GM12878 (cell line): Measurements from ENCODE around the gene SVEP1. TPM values are rescaled to one million over a fixed set of nuclear protein-coding genes. Genes with fewer than 3 reads are reported as not detected.

ENCODE experiments used
- ATAC-seq: fragments of 200-7000 bp; cut with Tn5 transposase; 3 replicates; pipeline ENCODE4 v1.9.1; 2020; ENCODE audit warnings: mild to moderate bottlenecking, moderate library complexity
- BruUV-seq: library from RNA; stranded (reverse); fragments of 400-500 nt; replicated peaks from 2 replicates; lab custom pipeline; 2021; lab: Mats Ljungman, UMichigan
- CTCF ChIA-PET: fragments of 300-600 bp; sonication (Branson Sonifier 250); formaldehyde crosslinking; extraction: SDS; loops from one replicate; lab custom pipeline; 2021; ENCODE audit warnings: inconsistent platforms; lab: Yijun Ruan, JAX
- POLR2A ChIA-PET: fragments of 350-600 bp; formaldehyde crosslinking; extraction: SDS; loops from one replicate; lab custom pipeline; 2021; ENCODE audit warnings: inconsistent platforms; lab: Charles Lee
- RAD21 ChIA-PET: fragments of 300-600 bp; sonication (Branson Sonifier 250); formaldehyde crosslinking; loops from one replicate; lab custom pipeline; 2023; ENCODE audit warnings: antibody characterized with exemption; ENCODE audit not compliant: unreplicated experiment; lab: Charles Lee
- SMC1A ChIA-PET: fragments of 300-600 bp; sonication (Branson Sonifier 250); formaldehyde crosslinking; loops from one replicate; lab custom pipeline; 2023; ENCODE audit not compliant: unreplicated experiment, uncharacterized antibody; lab: Charles Lee
- DNase-seq: peaks from one replicate; pipeline ENCODE4 v3.0.0-alpha.2; 2011; ENCODE audit warnings: low read depth, low spot score
- FAIRE-seq: peaks from 3 replicates; lab custom pipeline; 2011; peaks lifted over from hg19 to GRCh38; lab: Jason Lieb, UNC
- H2AFZ ChIP-seq: 2 replicates; pipeline ENCODE4 v1.6.0; 2011; ENCODE audit warnings: low read depth, low read length, control low read depth; ENCODE audit not compliant: control insufficient read depth
- H3K27ac ChIP-seq: 2 replicates; pipeline ENCODE4 v1.5.1; 2011; ENCODE audit warnings: control low read depth; ENCODE audit not compliant: control insufficient read depth, insufficient read depth
- H3K27me3 ChIP-seq, 2 experiments: replicated peaks in 1 of 2; 2 replicates each; pipeline versions ENCODE4 v1.6.0 to v1.6.1; 2011; ENCODE audit warnings: low read length in 1 of 2; ENCODE audit not compliant: control insufficient read depth in 2 of 2, insufficient read depth in 2 of 2
- H3K36me3 ChIP-seq, 2 experiments: 2 replicates each; pipeline ENCODE4 v1.5.1; 2011; ENCODE audit warnings: low read length in 1 of 2; ENCODE audit not compliant: control insufficient read depth in 2 of 2, insufficient read depth in 2 of 2
- H3K4me1 ChIP-seq: 2 replicates; pipeline ENCODE4 v1.6.1; 2011; ENCODE audit warnings: mild to moderate bottlenecking, low read length, moderate library complexity, mixed read lengths; ENCODE audit not compliant: control insufficient read depth, insufficient read depth
- H3K4me2 ChIP-seq: 2 replicates; pipeline ENCODE4 v1.6.0; 2011; ENCODE audit warnings: control low read depth; ENCODE audit not compliant: control insufficient read depth, insufficient read depth
- H3K4me3 ChIP-seq: fragments of 200-600 bp; sonication (generic); 2 replicates; pipeline ENCODE4 v1.5.1; 2016
- H3K79me2 ChIP-seq: 2 replicates; pipeline ENCODE4 v1.6.0; 2011; ENCODE audit warnings: low read length; ENCODE audit not compliant: control insufficient read depth, insufficient read depth
- H3K9ac ChIP-seq: 2 replicates; pipeline ENCODE4 v1.8.0; 2011; ENCODE audit warnings: low read length, control low read depth, mixed read lengths; ENCODE audit not compliant: control insufficient read depth, insufficient read depth
- H3K9me3 ChIP-seq: replicated peaks from 3 replicates; pipeline ENCODE4 v1.5.1; 2011; ENCODE audit warnings: mild to moderate bottlenecking, low read length; ENCODE audit not compliant: control insufficient read depth, insufficient read depth
- H4K20me1 ChIP-seq: 2 replicates; pipeline ENCODE4 v1.6.0; 2011; ENCODE audit not compliant: control insufficient read depth, insufficient read depth
- BMI1 ChIP-seq: fragments of 450-650 bp; IDR thresholded peaks from 2 replicates; pipeline ENCODE4 v1.6.1; 2016; ENCODE audit warnings: mild to moderate bottlenecking, moderate library complexity, borderline replicate concordance
- CBFB ChIP-seq: IDR thresholded peaks from 2 replicates; pipeline ENCODE4 v1.6.1; 2016; ENCODE audit warnings: antibody characterized with exemption, low read depth
- CHD2 ChIP-seq: IDR thresholded peaks from 2 replicates; pipeline ENCODE4 v1.6.1; 2011; ENCODE audit warnings: low read depth, low read length, improper control_type of control experiment, borderline replicate concordance
- EED ChIP-seq: sonication (generic); IDR thresholded peaks from 2 replicates; pipeline ENCODE4 v1.6.1; 2016; ENCODE audit warnings: antibody characterized with exemption, low read depth
- EGR1 ChIP-seq, 2 experiments: IDR thresholded peaks; 1 replicate in 1 of 2; 2 replicates in 1 of 2; pipeline ENCODE4 v1.6.1; 2011 to 2012; ENCODE audit warnings: low read depth in 2 of 2, low read length in 2 of 2, borderline replicate concordance in 1 of 2, mild to moderate bottlenecking in 1 of 2, moderate library complexity in 1 of 2
- MEF2A ChIP-seq: IDR thresholded peaks from 2 replicates; pipeline ENCODE4 v1.6.1; 2011; ENCODE audit warnings: low read depth, mild to moderate bottlenecking, low read length, moderate library complexity; ENCODE audit not compliant: insufficient read depth
- NFIC ChIP-seq: IDR thresholded peaks from 2 replicates; pipeline ENCODE4 v1.6.1; 2012; ENCODE audit warnings: low read depth, mild to moderate bottlenecking, inconsistent platforms, low read length, moderate library complexity
- RBBP5 ChIP-seq: fragments of 200-600 bp; sonication (generic); conservative IDR thresholded peaks from 2 replicates; pipeline ENCODE4 v1.6.1; 2016
- SMC3 ChIP-seq: IDR thresholded peaks from 2 replicates; pipeline ENCODE4 v1.6.1; 2011; ENCODE audit warnings: low read length, improper control_type of control experiment, borderline replicate concordance
- USF2 ChIP-seq: IDR thresholded peaks from 2 replicates; pipeline ENCODE4 v1.6.1; 2011; ENCODE audit warnings: low read depth, low read length, improper control_type of control experiment, borderline replicate concordance
- WGBS: methylation state at CpG from one replicate; pipeline ENCODE4 v1.1.6; 2016; ENCODE audit warnings: low lambda C conversion rate; ENCODE audit not compliant: insufficient replicate concordance, insufficient coverage; ENCODE audit errors: missing lambda C conversion rate; 5-methylcytosine and 5-hydroxymethylcytosine counted together
- in situ Hi-C: fragments of 300-500 bp; cut with MboI; formaldehyde crosslinking; loops from 9 replicates; pipeline ENCODE4 v1.14.3; 2018; ENCODE audit warnings: mixed read lengths
- intact Hi-C: fragments of 100-400 bp; cut with micrococcal nuclease; formaldehyde crosslinking; loops from one replicate; pipeline ENCODE4 v1.14.2; 2022; ENCODE audit not compliant: unreplicated experiment
- polyA plus RNA-seq, 11 experiments: library from polyadenylated mRNA; depleted of rRNA in 4 of 11; unstranded in 6 of 11; stranded (reverse) in 5 of 11; fragments of >200 nt; fragmentation: Nextera tagmentation in 4 of 11; fragmentation: Illumina TruSeq in 1 of 11; extraction: Ambion mirVana in 4 of 11; extraction: Trizol in 1 of 11; gene quantifications; 1 replicate in 1 of 11; 2 replicates in 10 of 11; pipeline versions ENCODE4 v1.2.1 to v1.2.3, GENCODE V29; 2011 to 2016; ENCODE audit warnings: inconsistent platforms in 2 of 11, missing spikeins in 2 of 11, low read depth in 1 of 11
- total RNA-seq, 4 experiments: library from RNA; depleted of rRNA in 3 of 4; stranded (reverse); fragments of >200 nt in 3 of 4; fragmentation: Illumina TruSeq in 1 of 4; extraction: Trizol in 1 of 4; gene quantifications; 2 replicates each; pipeline versions ENCODE4 v1.2.1 to v1.2.3, GENCODE V29; 2013 to 2021

The SVEP1 gene
- total and polyA plus RNA-seq, 10 of the 15 experiments (the other 5 are each of a cell fraction or from before 2014, with no cell fraction given): under 0.01 to 0.05 (median 0.01) TPM; not detected in 5

- Histone ChIP-seq H3K79me2 (no peaks in the 10 kb centered on the region), H3K27ac (no peak overlapping the region), H4K20me1 (no peaks in the 10 kb centered on the region), H3K9me3 (no peaks in the 10 kb centered on the region), H3K4me2 (no peak overlapping the region), H3K4me1 (no peaks in the 10 kb centered on the region), H3K4me3 (no peak overlapping the region), H3K9ac (no peak overlapping the region), H3K27me3 (no peaks in the 10 kb centered on the region), H3K36me3 (no peaks in the 10 kb centered on the region), H2AFZ (no peak overlapping the region)
- 0% methylated on average over 3 of the region's 3 CpGs for WGBS
- no peak for ATAC-seq
- in situ Hi-C loops: no loop called here
- no TSS peak for BruUV-seq
- no peak for FAIRE-seq
- DNase-seq: no peak
- ChIA-PET RAD21 (no interaction called here), POLR2A (no interaction called here), SMC1A (no interaction called here), CTCF (no interaction called here)
- intact Hi-C loops: no loop called here
- no peak for TF ChIP-seq MEF2A
Measured at GRCh38 chr9:110465190-110465589, 114.4 kb downstream of the SVEP1 start.

GRCh38 chr9:110464321-110464720 lies 115.2 kb downstream of the SVEP1 start:
- FAIRE-seq: no peak
- ATAC-seq: no peak
- Histone ChIP-seq H3K27me3 (no peaks in the 10 kb centered on the region), H2AFZ (peak overlapping the region; percentile 34; the same call in 1 of the 2 replicates), H3K79me2 (no peaks in the 10 kb centered on the region), H3K4me2 (no peak overlapping the region), H3K9me3 (no peaks in the 10 kb centered on the region)
- DNase-seq: no peak
- ChIA-PET POLR2A (no interaction called here), RAD21 (no interaction called here)
- 0% methylated on average over 1 of the region's 1 CpG for WGBS
- no peak for TF ChIP-seq USF2
- TF ChIP-seq EED: no peak
- TF ChIP-seq NFIC: no peak
- TF ChIP-seq EGR1 (IDR thresholded peaks at IDR 0.05; ENCODE audit: borderline replicate concordance in 1 of 2, low read depth in 2 of 2, low read length in 2 of 2): no peak
- TF ChIP-seq CHD2: no peak
- TF ChIP-seq RBBP5: no peak
- no peak for TF ChIP-seq SMC3
- TF ChIP-seq BMI1: no peak
- no peak for TF ChIP-seq CBFB
- TF ChIP-seq, all 136 proteins: peak for 0
- Histone ChIP-seq H3K4me1 (no peaks in the 10 kb centered on the region), H3K36me3 (no peaks in the 10 kb centered on the region), H3K4me3 (no peak overlapping the region), H3K9ac (no peak overlapping the region), H3K27ac (no peak overlapping the region), H4K20me1 (no peaks in the 10 kb centered on the region)
- intact Hi-C loops: no loop called here
- in situ Hi-C loops: no loop called here
- BruUV-seq: no TSS peak
- CTCF ChIA-PET: no interaction called here
- SMC1A ChIA-PET: interaction anchor here (1.0 kb wide), 1 partner anchor 8 kb away, joined by 4 read pairs; no protein-coding TSS in a partner anchor
